ENCODE data around the gene ARHGEF2. TPM values are rescaled to one million over a fixed set of nuclear protein-coding genes. Genes with fewer than 3 reads are reported as not detected.
A peak's percentile ranks its signal among the peaks of the same experiment; 100 is the strongest.
"Not testable (repeated sequence)": the region's sequence is repeated elsewhere in the genome, so short reads cannot be mapped to it uniquely, and the experiment has no call there.

Gene ARHGEF2
- total RNA-seq, 1 donor from 2014 or later = 61.2 TPM

DNA sequence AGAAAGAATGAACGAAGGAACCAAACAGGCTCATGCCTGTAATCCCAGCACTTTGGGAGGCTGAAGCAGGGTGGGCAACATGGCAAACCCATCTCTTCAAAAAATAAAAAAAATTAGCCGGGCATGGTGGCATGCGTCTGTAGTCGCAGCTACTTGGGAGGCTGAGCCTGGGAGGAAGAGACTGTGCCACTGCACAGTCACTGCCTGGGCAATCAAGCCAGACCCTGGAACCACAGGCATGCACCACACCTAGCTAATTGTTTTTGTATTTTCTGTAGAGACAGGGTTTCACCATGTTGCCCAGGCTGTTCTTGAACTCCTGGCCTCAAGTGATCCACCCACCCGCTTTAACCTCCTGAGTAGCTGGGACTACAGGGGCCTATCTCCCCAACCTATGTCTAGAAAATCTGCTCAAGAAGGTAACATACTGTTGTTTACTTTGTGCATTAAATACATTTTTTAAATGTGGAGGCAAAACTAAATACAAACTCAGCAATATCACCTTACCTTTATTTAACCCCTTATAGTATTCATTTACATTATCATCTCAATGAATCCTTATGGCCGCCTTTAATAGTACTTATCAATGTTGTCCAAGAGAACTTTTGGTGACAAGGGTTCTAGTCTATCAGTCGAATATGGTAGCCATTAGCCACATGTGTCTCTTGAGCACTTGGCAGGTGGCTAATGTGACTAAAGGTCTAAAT is 46.9 kb downstream of the ARHGEF2 start:
- intact Hi-C loops (cut with micrococcal nuclease) = no loop called here

DNA sequence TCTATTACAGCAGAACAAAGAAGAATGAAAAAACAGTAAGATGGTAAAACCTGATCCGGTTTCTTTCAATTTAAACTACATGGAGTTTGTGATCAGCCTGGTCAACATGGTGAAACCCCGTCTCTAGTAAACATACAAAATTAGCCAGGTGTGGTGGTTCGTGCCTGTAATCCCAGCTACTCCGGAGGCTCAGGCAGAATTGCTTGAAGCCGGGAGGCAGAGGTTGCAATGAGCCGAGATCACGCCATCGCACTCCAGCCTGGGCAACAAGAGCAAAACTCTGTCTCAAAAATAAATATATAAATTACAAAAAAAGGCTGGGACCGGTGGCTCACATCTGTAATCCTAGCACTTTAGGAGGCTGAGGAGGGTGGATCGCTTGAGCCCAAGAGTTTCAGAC is 47.6 kb downstream of the ARHGEF2 start:
- DNase-seq; intact Hi-C loops (cut with micrococcal nuclease); ATAC-seq: not testable (repeated sequence)

More for the DNA sequence above, 46.9 kb downstream of the ARHGEF2 start:
- no peak for ATAC-seq
- no peak for DNase-seq

DNA sequence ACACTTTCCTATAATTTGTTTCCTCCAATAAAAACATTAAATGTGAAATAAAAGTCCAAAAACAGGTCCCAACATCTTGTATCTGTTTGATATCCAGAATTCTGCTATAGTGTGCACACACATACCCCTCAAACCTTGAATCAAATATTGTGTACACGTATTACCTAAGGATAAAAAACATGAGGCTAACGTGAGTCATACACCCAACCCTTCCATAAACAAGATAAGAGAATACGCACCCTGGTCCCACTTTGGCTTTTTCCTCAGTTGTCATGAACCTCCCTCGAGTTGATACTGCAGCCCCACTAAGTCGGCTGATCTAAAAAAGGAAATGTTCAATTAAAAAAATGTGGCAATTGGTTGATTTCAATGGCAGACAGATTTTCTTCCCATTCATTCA is 49.3 kb downstream of the ARHGEF2 start:
- no peak for DNase-seq
- ATAC-seq = no peak
- intact Hi-C loops (cut with micrococcal nuclease) = no loop called here

DNA sequence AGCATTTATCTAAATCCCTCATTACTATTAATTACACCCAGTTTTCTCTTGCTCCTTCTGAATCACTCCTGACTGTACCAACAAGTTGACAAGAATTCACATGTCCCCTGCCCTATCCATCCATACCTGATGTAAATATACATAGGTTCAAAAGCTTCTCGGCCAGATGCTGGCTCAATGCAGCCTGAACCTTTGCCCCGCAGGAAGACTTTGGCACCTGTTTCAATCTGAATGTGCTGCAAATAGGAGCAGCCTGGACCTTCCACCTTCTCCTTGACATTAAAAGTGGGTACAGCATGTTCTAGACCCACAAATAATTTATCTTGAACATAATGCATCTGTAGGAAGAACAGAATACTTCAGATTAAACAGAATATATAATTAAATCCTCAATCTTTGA is 52.8 kb downstream of the ARHGEF2 start:
- intact Hi-C loops (cut with micrococcal nuclease) = no loop called here
- ATAC-seq = no peak
- DNase-seq = no peak

DNA sequence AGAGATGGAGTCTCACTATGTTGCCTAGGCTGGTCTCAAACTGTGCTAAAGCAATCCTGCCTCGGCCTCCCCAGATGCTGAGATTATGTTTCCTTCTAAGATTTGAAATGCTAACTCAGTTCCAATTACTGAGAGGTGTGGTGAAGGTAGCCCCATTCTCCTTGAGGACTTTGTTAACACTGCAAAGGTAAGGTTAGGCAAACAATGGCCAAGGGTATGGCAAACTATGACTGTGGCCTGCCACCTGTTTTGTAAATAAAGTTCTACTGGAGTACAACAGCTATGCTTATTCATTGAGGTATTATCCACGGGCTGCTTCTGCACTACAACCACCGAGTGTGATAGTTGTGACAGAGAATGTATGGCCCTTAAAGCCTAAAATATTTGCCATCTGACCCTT is 57.6 kb downstream of the ARHGEF2 start:
- intact Hi-C loops (cut with micrococcal nuclease) = no loop called here
- DNase-seq (no peak), ATAC-seq (no peak)

DNA sequence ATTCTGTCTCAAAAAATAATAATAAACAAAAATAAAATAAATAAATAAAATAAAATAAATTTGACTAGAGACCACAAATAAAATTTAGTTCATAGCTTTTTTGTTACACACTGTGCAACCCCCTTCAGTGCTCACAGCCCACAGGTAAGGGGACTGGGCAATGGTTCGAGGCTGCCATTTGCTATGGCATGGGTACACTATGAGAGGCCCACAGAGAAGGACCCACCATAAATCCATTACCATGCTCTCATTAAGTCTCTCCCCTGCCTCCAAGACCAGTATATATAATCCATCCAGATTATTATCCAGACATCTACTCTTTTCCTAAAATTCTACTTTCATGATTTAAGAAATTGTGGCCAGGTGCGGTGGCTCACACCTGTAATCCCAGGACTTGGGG is 58.5 kb downstream of the ARHGEF2 start:
- ATAC-seq (no peak), DNase-seq (no peak)
- intact Hi-C loops (cut with micrococcal nuclease) = no loop called here

DNA sequence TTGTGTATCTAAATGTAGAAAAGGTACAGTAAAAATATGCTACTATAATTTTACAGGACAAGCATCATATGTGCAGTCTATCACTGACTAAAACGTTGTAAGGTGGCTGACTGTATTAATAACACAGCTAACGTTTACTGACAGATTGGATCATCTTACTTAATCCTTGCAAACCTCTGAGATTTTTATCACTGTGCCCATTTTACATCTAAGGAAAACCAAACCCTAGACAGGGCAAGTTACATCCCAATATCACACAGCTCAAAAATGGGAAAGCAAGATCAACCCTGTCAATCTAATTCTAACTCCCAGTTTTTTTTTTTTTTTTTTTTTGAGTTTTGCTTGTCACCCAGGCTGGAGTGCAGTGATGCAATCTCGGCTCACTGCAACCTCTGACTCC is 59.7 kb downstream of the ARHGEF2 start:
- ATAC-seq (no peak), DNase-seq (no peak)
- intact Hi-C loops (cut with micrococcal nuclease) = no loop called here

DNA sequence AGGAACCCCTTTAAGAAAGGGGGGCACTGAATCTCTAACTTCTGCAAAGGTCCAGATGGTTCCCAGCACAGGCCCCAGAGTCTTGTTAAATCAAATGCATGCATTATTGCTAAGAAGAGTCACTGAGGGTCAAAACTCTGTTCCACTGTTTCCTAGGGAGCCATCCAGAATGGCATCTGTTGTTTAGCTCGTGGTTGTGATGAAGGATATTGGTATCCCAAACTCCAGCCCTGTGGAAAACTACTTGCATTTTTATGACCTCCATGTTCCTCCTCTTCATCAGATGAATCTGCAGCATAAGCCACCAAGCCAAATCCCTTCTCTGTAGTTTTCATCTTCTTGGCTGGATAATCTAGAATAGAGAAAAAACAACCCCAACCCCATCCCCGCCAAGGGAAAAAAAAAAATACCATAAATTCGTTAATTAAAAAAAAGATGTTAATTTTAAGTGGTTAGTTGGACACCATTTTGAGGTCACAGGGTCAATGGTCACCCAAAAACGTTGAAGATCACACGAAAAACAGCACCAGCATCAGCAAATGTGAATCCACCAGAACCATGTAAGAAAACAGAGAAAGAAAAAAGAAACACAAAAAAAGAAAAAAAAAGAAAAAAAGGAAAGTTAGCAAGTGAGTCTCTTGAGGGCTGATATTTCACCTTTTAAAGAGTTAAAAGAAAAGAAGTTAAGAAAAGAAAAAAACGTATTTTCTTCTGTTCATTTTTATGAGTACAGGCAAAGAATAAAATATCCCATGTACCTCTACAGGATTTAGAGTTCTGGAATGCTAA is 64.2 kb downstream of the ARHGEF2 start:
- no peak for ATAC-seq
- intact Hi-C loops (cut with micrococcal nuclease) = no loop called here
- no peak for DNase-seq

DNA sequence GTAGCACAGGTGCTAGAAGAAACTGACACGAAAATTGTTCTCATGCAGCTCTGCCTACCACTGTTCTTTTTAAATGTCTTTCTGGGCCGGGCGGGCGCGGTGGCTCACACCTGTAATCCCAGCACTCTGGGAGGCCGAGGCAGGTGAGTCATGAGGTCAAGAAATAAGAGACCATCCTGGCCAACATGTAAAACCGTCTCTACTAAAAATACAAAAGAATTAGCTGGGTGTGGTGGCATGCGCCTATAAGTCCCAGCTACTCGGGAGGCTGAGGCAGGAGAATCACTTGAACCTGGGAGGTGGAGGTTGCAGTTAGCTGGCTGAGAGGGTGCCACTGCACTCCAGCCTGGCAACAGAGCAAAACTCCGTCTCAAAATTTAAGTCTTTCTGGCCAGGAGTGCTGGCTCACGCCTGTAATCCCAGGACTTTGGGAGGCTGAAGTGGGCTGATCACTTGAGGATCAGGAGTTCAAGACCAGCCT is 66.3 kb downstream of the ARHGEF2 start:
- intact Hi-C loops (cut with micrococcal nuclease) = no loop called here

DNA sequence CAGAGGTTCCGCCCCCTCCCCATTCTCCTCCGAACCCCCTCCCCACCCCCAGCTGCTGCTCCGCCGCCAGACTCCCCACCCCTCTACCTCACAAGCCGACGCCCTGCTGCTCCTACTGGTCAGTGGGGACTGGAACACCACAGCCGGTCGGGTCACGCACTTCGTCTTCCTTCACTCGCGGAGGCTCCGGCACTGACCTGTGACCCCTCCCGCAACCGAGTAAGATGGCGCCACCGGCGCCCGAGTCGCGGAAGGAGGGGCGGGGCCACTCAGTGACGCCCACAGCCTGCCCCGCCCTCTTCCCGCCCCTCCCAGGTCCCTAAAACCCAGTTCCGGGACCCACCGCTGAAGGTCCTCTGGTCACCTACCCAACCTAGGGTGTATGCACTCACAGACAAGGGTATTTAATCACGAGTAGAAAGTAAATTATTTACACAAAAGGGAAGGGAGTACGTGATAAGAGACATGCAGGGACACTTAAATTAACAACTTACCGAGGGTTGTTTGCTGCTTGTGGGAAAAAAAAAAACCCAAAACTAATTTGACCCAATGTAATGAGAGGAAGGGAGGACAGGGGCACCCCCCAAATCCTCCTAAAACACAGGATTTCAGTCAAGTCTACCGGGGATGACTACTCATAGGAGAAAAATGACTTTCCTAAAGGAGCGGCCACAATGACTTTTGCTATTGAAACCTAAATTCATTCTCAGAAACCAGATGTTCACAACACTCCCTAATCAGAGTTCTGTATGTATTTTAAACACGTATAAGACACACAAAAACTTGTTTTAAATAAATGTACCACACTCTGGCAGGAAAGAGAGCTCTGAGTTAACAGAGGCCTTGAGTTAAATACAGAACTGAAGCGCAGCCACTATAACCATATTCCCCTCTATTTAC is 66.9 kb downstream of the ARHGEF2 start, which contains the start of gene RIT1:
Gene RIT1 (minus strand): TSS at position 194 of the 900 bp plus-strand sequence. CDS start 588 bp downstream, outside the sequence.
- ATAC-seq (peak; percentile 99), DNase-seq (peak; percentile 93)
- intact Hi-C loops (cut with micrococcal nuclease) = no loop called here

More for the DNA sequence above, 66.3 kb downstream of the ARHGEF2 start:
- ATAC-seq = no peak
- DNase-seq = no peak

DNA sequence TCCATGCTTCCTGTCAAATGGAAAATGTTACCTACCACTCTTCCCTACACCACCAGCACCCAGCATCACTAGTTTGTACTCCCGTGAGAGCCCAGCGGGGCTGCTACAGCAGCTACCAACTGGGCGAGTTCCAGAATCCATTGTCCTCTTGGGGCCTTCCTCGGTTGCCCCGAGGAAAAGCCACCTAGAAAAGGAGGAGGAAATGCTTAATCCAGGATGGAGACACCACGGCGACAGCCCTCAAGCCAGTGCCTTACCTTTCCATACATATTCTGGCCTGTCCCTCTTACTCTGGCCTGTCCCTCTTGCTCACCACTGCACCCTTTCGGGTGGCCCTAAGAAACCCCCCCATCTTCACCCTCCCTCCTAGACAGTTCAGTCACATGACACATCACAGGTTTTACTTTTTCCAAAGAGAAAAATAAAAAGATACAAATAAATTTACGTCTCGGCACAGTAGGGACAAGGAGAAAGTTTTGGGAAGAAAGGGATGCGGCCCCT is 67.7 kb downstream of the ARHGEF2 start:
- DNase-seq (no peak), ATAC-seq (peak; percentile 73)
- intact Hi-C loops (cut with micrococcal nuclease) = no loop called here

DNA sequence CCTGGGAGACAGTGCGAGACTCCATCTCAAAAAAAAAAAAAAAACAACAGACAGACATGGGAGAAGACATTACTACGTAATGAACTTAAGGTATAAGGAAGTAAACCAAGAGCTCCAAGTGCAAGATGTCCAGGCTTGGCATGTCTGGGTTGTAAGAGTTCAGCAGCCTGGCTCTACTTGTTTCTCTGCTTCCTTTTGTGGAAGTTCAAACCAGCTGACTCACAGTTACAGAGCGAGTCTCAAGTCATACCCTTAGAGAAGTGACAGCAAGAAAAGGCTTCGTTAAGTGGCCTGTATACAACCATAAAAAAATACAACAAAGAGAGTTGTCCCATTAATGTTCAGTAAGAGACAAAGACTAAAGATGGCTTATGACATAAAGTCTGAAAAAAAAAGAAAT is 68.5 kb downstream of the ARHGEF2 start:
- intact Hi-C loops (cut with micrococcal nuclease) = no loop called here
- ATAC-seq = peak; percentile 11

DNA sequence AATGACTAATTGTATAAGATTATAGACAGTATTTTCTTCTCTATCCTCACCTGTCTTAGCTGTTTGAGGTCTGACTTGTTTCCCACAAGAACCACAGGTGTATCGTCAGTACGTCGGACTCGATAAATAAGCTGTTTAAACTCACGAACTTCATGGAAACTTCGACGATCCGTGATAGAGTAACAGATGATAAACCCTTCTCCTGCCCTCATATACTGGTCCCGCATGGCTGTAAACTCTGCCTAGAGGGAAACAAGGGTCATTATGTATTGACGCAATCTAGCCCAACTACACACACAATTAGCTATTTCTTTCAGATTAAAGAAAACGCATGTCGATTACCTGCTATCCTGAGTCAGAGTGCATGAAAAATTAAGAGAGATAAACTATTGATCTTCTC is 74.1 kb downstream of the ARHGEF2 start:
- intact Hi-C loops (cut with micrococcal nuclease) = no loop called here

More for the DNA sequence above, 68.5 kb downstream of the ARHGEF2 start:
- no peak for DNase-seq

DNA sequence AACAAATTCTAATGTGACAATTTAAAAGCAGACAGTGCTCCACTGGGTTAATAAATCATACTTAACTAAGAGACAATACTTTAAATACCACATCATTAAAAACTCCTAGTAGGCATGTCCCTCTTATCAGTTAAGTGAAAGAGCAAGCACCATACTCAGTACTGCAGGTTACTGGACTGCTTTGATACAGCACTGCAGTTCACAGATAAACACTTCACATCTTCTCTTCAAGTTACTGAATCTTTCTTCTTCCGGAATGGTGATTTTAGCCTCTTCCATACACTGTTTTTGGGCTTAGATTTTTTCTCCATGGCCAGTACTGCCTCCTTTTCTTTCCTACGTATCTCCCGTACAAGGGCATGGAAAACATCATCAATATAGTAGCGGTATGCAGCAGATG is 78.2 kb downstream of the ARHGEF2 start:
- ATAC-seq (no peak), DNase-seq (no peak)
- intact Hi-C loops (cut with micrococcal nuclease) = no loop called here

More for the DNA sequence above, 74.1 kb downstream of the ARHGEF2 start:
- ATAC-seq (no peak), DNase-seq (no peak)

DNA sequence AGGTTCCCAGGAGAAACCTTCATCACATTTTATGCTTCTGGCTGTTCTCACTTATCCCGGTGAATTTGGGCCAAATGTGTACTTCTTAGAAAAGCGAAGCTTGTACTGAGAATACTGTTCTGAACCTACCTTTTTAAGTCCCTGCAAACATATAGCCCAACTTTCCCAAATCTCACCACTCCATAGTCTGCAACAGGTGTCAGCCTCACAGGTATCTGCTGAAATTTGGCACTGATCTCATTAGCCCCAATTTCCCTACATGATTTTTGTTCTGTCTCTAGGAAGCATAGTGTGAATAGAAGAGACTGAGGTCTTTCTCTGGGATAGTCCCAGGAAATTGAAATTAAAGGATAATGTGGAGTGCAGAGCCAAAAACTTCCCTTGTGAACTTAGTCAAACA is 78.7 kb downstream of the ARHGEF2 start:
- intact Hi-C loops (cut with micrococcal nuclease) = no loop called here
- DNase-seq = no peak
- no peak for ATAC-seq

DNA sequence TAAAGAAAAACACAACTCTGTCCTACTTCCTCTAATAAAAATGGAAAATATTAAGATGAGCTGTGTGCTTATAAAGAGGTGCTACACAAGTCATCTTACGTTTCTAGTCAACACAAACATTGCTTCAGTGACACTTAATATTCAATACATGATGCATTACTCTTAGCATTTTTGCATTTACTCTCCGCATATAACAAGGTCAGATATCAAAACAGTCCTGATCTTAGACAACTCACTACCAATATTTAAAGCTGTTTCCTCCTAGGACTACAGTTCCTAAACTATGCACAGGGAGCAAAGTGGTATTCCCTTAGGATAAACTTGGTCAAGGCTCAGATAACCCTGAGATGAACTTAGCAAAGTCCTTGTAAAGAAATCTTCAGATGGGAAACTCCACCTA is 79.5 kb downstream of the ARHGEF2 start:
- DNase-seq (no peak), ATAC-seq (no peak)
- intact Hi-C loops (cut with micrococcal nuclease) = no loop called here

DNA sequence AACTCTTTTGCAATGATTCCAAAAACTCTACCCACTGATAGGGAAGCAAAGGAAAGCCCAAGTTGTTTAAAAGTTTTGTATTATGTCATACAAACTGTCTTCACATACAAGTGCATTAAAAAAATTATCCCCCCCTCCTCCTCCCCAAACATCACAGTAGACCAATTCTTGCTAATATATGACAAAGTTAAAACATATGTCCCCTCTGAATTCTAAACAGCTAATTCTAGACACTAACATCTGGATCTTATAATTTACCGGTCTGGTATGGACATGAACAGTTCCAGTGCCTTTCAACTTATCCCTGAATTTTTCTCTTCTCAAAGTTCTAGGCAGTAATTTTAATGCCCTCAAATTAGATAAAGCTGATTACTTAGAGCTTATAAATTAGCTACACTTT is 80.6 kb downstream of the ARHGEF2 start:
- no peak for ATAC-seq
- intact Hi-C loops (cut with micrococcal nuclease) = no loop called here
- no peak for DNase-seq

All from left ventricle myocardium superior (tissue), 1 donor.